HG03103 (cell line): ENCODE data around the gene SFI1.
"Not testable (repeated sequence)": the region's sequence is repeated elsewhere in the genome, so short reads cannot be mapped to it uniquely, and the experiment has no call there.

Experiments
- ATAC-seq: cut with Tn5 transposase; IDR thresholded peaks from one replicate; pipeline ENCODE4 v1.9.1; 2021; ENCODE audit warnings: low read depth; ENCODE audit not compliant: unreplicated experiment

SFI1 gene

GRCh38 chr22:31660860-31661341 lies 164.6 kb downstream of the SFI1 start:
- ATAC-seq = not testable (repeated sequence)

GRCh38 chr22:31661851-31662667 lies 165.7 kb downstream of the SFI1 start, which contains the start of gene PISD:
Gene PISD, minus strand, starts transcription at chr22:31662215. Its CDS starts 7 bp downstream, at chr22:31662208.
- ATAC-seq = peak; percentile 73

GRCh38 chr22:31662668-31663037 lies 166.3 kb downstream of the SFI1 start:
- ATAC-seq = no peak
